ENCODE measurements around the gene TMEM255B.
"Not testable (repeated sequence)": the region's sequence is repeated elsewhere in the genome, so short reads cannot be mapped to it uniquely, and the experiment has no call there.

Gene TMEM255B

DNA sequence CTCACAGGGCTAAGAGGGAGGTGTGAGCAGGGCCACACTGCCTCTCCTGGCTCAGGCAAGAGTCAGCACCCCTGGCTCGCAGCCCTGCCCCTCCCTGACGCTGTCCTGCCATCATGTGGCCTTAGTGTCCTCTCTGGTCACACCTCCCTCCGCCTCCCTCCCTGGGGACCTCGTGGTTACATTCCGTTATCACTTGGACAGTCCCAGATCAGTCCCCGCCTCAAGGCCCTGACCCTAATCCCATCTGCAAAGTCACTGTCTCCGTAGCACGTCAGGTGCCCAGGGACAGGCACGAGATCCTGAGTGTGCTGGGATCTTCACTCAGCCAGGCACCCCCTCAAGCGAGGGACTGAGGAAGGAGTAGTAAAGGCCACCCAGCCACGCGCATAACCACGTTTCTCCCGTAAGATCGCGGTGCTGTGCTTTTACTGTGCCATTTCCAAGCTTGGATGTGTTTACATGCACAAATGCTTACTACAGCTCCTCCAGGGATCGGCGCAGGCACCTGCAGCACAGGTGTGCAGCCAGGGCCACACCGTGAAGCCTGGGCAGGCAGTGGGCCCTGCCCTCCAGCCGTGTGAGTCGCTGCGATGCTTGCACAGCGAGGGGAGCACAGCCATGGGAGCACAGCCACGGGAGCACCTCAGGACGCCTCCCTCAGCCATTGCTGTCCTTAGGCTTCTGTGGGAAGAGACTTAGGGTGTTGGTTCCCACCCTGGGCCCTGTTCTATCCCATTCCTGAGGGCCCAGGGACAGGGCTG lies 10.7 kb upstream of the TMEM255B start:
- DNase-seq (ENCODE audit: low read depth, low spot score), result no peak

DNA sequence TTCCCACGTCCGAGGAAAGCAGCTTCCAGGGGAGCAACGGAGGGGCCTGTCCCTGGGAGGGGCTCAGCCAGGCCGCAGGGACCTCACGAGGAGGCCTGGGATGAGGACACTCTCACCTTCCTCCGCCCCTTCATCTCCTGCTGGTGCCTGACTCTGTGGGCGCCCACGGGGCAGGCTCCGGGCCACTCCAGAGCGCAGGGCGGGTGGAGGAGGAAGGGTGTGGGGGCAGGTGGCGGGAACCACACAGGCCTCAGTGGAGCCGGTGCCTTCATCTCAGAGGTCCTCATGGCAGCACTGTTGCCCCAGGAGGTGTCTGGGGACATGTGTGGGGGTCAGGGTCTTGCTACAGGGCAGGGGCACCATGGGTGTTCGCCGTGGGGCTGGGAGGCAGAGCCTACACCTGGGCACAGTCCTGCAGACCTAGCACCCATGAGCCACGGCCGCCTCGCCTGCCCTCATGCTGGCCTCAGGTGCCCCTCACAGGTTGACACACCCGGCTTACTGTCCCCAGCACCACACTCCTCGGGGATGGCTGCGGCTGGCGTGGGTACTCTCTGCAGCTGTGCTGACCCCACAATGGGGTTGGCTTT lies 10.1 kb upstream of the TMEM255B start:
- no peak for DNase-seq (ENCODE audit: low read depth, low spot score)

DNA sequence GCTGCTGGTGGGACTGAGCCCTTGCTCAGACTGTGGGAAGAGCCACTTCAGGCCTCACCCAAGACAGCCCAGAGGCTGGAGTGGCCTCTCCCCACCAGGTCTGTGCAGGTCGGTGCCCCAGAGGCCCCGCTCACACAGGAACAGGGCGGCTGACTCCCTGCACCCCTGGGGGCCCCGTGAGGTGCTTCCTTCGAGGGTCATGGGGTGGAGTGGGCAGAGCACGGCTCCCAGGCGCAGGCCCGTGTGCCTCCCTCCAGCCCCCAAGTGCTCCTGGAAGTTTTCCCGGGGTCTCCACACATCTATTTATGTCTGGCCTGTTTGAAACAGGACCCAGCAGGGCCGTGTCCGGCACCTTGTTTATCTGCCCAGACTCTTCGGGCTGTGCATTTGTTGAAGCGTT lies 9.5 kb upstream of the TMEM255B start:
- no peak for DNase-seq (ENCODE audit: low read depth, low spot score)

DNA sequence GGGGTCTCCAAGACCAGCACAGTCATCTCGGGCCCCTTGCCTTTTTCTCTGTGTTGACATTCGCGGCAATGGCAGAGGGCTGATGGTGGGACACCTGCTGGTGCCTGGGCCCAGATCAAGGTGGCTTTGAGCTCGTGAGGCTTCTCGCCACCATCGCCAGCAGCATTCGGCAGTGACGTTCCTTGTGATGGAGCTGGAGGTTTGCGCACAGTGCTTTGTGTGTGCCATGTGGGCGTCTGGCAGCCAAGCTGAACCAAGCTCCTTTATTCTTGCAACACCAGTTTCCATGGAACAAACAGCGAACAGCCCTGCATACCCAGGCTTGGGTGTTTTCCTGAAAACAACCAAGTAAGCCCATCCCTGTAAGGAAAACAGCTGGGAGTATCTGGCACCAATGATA lies 9.1 kb upstream of the TMEM255B start:
- no peak for DNase-seq (ENCODE audit: low read depth, low spot score)

DNA sequence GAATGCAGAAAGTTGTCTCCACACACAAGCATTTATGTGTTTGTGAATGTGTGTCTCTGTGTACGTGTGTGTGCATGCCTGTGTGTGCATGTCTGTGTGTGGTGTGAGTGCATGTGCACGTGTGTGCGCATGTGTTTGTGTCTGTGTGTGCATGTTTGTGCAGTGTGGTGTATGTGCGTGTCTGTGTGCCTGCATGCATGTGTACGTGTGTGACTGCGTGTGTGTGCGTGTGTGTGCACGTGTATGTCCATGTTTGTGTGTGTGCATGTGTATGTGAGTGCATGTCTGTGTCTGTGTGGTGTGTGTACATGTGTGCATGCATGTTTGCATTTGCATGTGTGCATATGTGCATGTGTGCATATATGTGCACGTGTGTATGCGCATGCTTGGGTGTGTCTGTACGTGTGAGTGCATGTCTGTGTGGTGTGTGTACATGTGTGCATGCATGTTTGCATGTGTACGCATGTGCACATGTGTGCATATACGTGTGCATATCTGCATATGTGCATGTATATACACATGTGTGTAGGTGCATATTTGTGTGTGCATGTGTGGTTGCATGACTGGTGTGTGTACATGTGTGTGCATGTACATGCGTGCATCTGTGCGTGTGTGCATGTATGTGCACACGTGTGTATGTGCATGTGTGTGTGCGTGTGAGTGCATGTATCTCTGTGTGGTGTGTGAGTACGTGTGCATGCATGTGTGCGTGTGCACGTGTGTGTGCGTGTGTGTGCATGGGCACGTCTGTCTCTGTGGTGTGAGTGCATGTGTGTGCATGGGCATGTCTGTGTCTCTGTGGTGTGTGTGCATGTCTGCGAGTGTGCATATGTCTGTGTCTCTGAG lies 8.2 kb upstream of the TMEM255B start:
- no peak for DNase-seq (ENCODE audit: low read depth, low spot score)

DNA sequence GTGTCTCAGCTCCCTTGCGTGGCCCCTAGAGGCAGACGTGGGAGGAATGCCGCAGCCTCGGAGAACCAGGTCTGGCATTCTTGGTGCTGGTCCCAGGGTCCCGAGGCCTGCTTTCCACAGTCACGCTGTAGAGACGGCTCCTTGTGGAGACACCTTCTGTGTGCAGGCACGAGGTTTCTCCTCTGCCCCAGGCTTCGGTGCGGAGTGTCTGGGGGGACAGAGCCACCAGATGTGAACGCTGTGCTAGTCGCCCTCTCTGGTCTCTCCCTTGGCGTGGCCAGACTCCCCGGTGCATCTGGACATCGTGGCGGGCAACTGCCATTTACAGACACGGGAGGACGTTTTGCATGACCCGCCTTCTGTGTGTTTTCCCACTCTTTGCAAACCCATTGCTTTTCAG lies 7.5 kb upstream of the TMEM255B start:
- no peak for DNase-seq (ENCODE audit: low read depth, low spot score)

DNA sequence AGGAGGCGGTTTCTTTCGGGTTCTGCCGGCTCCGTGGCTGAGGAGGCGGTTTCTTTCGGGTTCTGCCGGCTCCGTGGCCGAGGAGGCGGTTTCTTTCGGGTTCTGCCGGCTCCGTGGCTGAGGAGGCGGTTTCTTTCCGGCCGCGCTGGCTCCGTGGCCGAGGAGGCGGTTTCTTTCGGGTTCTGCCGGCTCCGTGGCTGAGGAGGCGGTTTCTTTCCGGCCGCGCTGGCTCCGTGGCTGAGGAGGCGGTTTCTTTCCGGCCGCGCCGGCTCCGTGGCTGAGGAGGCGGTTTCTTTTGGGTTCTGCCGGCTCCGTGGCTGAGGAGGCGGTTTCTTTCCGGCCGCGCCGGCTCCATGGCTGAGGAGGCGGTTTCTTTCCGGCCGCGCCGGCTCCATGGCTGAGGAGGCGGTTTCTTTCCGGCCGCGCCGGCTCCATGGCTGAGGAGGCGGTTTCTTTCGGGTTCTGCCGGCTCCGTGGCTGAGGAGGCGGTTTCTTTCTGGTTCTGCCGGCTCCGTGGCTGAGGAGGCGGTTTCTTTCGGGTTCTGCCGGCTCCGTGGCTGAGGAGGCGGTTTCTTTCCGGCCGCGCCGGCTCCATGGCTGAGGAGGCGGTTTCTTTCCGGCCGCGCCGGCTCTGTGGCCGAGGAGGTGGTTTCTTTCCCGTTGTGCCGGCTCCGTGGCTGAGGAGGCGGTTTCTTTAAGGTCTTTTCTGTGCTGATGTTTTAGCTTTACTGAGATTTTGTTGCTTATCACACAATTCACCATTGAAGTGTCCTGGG lies 6.6 kb upstream of the TMEM255B start:
- not testable (repeated sequence) for DNase-seq (ENCODE audit: low read depth, low spot score)

DNA sequence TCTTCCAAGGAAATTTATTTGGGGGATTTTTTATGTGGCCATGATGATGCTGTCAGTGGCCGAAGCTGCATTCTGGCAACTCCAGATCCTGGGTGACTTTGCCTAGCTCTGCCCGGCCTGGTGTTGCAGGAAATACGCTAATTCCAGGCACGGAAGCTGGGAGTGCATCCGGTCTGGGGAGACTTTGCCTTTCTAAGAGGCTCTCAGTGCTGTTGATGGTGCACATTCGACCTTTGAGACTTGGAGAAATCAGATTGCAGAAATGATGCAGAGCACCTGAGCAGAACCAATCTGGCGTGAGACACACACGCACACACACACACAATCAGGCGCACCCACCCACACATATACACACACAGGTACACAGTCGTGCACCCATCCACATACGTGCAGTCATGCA lies 5.9 kb upstream of the TMEM255B start:
- DNase-seq (ENCODE audit: low read depth, low spot score), result no peak

DNA sequence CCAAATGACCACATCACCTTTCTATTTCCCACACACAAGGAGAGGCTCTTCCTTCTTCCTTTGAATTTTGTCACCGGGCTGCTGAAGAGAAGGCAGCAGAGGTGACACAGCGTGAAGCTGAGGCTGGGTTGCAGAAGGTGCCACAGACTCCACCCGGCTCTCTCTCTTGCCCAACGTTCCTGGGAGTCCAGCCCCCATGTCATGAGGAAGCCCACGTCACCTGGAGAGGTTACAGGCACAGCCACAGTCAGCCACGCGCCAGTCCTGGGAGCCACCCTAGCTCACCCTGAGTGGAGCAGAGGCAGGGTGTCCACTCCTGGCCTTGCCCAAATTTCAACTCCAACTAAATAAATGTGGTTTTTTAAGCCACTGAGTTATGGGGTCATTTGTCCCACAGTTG lies 4.8 kb upstream of the TMEM255B start:
- DNase-seq (ENCODE audit: low read depth, low spot score), result no peak

DNA sequence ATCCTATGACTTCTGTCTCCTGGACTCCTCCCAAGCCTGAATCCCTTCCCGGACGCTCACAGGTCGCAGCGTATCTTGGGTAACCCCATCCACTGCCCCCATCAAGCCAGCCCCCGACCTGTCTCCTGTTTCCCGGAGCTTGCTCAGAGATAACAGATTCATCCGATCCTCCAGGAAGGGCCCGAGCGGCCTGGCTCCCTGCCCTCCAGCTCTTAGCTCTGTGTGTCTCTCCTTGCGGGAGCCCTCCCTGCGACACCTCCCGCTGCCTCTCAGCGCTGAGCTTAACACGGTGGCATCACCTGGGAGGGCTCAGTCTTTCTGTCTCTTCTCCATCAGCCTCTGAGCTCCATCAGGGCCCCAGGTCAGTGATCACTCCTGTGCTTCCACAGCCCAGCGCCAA lies 4.3 kb upstream of the TMEM255B start:
- DNase-seq (ENCODE audit: low read depth, low spot score), result no peak

DNA sequence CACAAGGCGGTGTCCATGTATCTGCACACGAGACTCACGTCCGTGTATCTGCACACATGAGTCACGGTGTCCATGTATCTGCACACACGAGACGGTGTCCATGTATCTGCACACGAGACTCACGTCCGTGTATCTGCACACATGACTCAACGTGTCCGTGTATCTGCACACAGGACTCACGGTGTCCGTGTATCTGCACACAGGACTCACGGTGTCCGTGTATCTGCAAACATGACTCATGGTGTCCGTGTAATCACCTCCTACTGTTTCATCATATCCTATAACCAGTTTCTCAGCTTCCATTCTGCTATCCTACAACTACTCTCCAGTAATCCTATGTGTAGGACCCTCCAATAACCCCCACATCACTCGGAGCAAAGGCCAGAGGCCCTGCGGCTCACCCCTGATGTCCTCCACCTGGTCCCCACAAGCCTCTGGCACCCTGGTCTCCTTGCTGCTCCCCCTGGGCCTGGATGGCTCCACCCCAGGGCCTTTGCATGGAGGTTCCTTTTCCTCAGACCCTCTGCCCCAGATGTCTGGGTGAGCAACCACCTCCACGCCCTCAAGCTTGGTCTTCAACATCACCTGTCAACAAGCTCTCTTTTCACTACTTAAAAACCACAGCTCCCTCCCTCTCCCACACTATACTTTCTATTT lies 2.5 kb upstream of the TMEM255B start:
- DNase-seq (ENCODE audit: low read depth, low spot score), result no peak

DNA sequence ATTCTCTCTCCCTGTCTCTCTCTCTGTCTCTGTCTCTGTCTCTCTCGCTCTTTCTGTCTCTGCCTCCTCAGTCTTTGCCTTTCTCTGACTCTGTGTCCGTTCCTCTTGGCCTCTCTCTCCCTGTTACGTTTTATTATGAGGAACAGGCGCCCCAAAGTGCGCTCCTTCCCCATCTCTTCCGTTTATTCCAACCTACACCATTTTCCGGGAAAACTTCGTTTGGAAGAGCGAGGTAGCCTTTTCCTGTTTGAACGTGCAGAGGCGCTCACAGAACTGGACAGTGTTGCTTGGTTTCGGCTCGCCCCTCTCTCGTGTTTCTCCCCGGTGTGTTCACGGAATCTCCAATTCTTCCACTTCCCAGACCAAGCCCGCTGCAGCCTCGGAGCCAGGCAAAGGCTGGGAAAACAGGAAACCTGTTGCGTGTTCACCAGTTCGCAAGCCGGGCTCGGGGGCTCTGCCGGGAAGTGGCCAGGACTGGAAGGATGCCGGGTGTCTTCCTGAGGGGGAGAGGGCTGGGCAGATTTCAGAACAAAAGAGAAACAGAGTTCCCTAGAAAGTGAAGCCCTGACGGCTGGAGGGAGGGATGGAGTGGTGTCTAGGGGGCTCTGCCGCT lies 605 bp downstream of the TMEM255B start:
- peak; percentile 43 for DNase-seq (ENCODE audit: low read depth, low spot score)

DNA sequence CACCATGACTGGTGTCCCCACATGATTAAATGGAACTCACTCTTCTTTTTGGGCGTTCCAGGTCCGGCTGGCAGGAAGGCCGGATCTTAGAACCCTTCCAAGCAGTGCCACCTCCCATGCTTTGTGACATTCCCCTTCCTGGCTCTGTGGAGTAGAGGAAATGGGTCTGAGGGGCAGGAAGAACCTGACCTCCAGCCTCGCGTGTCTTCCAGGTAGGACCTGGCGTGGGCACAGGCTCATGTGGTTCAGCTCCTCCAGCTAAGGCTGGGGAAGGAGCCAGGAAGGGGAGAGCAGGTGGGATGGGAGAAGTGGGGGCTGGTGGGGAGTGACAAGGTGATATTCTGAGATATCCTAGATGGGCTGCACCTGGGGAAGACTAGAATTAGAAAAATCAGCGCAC lies 2.1 kb downstream of the TMEM255B start:
- DNase-seq (ENCODE audit: low read depth, low spot score), result no peak

DNA sequence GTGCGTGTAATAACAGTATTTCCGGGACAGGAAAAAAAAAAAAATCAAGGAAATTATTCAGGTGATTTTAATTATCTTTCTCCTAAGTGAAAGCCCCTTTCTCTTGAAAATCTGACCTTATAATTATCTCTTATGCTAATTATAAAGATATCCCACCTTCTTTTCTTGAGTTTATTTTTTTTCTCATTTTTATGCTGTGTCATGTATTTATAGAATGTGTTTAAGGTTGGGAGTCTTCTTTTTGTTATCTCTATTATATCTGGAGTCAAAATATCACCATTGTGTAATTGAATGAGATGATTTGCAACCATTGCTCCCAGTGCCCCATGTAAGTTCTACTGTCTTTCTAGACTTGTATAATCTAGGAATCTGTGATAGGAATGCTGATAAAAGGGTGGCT lies 3.0 kb downstream of the TMEM255B start:
- no peak for DNase-seq (ENCODE audit: low read depth, low spot score)

DNA sequence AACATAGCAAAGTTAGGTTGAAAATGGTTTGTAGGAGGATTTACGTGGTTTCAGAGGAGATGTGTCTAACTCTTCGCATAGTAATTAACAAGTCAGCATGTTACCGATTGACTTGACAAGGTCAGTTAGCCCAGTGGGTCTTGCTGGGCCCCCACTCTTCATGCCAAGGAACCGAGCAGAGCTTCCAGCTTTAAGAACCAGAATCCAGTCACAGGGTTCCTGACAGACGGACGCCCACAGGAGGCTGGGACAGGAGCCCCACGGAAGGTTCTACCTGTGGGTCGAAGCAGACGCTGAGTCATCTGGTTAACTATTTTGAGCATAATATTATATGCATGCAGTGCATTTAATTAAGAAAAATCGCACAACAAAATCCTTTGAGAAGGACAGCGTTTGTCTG lies 3.5 kb downstream of the TMEM255B start:
- DNase-seq (ENCODE audit: low read depth, low spot score), result no peak

DNA sequence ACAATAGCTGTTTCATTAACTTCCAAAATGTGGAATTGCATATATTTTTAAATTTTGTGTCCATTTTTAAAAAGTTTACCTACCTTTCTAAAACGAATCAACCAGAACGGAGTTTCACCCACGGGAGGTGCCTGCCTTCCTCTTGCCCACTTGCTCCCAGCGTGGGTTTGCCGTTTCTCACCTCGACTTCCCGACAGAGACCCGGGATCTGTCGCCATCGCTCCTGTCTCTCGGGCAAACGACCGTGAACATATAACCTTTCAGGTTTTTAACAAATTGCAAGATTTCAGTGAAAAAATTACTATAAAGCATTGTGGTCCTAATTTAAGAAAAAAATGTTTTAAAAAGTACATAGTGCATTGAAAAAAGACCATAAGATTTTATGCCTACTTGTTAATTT lies 4.2 kb downstream of the TMEM255B start:
- no peak for DNase-seq (ENCODE audit: low read depth, low spot score)

DNA sequence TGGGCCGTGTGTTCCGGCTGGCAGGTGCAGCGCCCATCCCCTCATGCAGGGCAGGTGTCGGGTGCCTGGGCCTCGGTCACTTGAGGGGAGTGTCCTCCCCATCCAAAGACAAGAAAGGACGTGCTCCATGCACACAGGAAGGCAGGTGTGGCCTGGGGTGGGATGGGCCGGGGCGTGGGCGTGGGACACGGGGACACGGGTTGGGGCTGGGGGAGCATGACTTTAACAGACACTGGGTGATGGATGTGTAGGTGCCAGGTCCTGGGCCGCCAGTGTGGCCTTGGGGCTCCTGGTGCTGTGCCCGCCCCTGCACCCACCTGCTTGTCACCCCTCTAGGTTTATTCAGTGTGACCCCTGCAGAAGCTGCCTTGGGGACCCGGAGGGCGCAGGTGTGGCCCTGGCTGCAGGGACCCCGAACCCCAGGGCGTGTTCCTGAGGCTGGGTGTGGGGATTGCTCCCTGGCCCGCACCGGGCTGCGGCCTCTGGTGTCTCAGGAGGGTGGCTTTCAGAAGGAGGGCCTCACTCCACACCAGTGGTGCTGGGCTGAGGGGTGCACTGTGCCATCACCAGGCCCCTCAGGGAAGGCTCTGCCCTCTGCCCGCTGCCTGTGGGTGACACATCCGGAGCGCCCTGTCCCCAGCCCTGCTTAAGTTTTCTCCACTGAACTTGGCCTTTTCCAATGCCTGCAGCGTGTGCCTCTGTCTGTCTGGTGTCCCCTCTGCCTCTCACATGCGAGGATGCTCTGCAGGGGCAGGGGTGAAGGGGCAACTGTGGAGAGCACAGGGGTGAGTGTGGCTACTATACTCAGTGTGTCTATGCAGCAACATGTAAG lies 5.2 kb downstream of the TMEM255B start:
- no peak for DNase-seq (ENCODE audit: low read depth, low spot score)

DNA sequence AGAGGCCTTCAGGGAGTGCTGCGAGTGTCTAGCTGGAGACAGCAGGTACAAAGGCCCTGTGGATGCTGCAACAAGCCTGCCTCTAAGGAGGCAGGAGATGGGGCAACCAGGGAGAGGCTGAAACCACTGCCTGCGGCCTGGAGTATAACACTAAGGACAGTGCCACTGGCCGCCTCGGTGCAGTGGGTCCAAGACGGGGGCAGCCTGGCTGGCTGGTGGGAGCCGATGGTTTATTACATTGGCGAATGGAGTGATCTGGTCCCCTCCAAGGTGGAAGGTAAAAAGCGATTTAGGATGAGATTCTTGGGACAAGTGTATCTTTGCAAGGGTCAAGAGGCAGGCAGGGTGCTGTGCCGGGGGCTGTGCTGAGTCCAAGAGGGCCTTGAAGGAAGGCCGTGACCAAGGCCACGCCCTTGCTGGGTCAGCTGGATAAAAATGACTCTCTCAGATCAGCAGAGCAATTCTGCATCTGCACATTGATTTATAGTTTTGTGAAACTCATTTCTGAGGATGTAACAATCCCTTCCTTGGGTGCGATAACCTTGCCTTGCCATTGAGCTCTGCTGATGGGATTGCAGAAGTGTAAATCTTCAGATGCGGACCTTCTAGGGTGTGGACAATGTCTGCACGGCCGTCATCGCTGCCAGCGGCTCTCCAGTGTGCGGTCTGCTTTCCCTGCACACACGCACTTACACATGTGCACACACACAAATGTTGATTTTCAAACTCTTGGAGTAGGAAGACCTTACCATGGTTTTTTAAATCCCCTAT lies 6.0 kb downstream of the TMEM255B start:
- no peak for DNase-seq (ENCODE audit: low read depth, low spot score)

DNA sequence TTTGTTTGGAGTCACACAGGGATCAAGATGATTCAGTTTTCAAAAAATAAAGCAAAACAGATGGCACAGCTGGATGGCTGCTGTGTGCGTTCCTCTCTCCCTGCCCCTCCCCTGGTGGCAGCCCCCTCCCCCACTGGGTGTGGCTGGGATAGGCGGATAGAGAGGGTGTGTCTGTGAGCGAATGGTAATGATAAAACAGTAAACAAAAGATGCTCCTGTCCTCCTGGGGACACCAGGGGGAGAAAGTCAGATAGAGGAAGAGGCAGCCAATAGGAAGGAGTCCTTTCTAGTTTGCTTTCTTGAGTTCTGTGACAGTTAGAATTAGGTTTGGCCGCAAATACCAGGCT lies 6.5 kb downstream of the TMEM255B start:
- no peak for DNase-seq (ENCODE audit: low read depth, low spot score)
